Hepatocyte (in vitro differentiated cells): ENCODE data around the gene NGFR.

Experiments used
- CTCF ChIP-seq: fragments of 200-600 bp; sonication (generic); IDR thresholded peaks from 2 replicates; pipeline ENCODE4 v1.5.1; 2016; ENCODE audit warnings: antibody characterized with exemption, mild to moderate bottlenecking; ENCODE audit not compliant: poor library complexity
- EZH2 ChIP-seq: fragments of 200-600 bp; sonication (generic); IDR thresholded peaks from 2 replicates; pipeline ENCODE4 v1.6.1; 2016; ENCODE audit warnings: antibody characterized with exemption, mild to moderate bottlenecking, borderline replicate concordance
- EZH2phosphoT487 ChIP-seq: fragments of 200-600 bp; sonication (generic); IDR thresholded peaks from one replicate; pipeline ENCODE4 v1.6.1; 2018; ENCODE audit warnings: antibody characterized with exemption, mild to moderate bottlenecking, low read depth, moderate library complexity; ENCODE audit not compliant: unreplicated experiment, severe bottlenecking

- TF ChIP-seq CTCF (no peak), EZH2 (no peak), EZH2phosphoT487 (no peak)
Observed at GRCh38 chr17:49465331-49465903, 29.7 kb upstream of the NGFR start.
